GM15510 (cell line): ENCODE results near the gene JARID2.

Experiments
- POLR2A ChIP-seq: IDR thresholded peaks from 3 replicates; pipeline ENCODE4 v1.6.1; 2011; ENCODE audit warnings: borderline replicate concordance; ENCODE audit not compliant: insufficient read length; ENCODE audit errors: extremely low read depth

The JARID2 gene

DNA sequence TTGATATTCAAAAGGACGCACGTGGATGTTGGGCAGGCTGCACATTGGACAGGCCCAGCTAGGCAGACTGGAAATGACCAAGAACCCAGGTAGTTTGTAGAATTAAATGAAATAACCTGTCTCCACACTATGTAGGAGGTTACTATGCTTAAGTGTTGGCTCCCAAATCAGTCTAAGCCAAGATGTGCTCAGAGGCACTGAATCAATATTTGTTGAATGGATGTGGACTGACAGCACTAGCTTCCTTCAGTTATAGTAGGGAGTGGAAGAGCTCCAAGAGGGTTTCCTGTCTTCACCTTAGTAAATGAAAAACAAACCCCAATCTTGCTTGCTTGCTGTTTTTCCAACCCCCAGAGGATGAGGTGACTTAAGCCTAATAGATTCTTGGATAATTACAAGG is 180.5 kb downstream of the JARID2 start:
- TF ChIP-seq POLR2A: no peak

DNA sequence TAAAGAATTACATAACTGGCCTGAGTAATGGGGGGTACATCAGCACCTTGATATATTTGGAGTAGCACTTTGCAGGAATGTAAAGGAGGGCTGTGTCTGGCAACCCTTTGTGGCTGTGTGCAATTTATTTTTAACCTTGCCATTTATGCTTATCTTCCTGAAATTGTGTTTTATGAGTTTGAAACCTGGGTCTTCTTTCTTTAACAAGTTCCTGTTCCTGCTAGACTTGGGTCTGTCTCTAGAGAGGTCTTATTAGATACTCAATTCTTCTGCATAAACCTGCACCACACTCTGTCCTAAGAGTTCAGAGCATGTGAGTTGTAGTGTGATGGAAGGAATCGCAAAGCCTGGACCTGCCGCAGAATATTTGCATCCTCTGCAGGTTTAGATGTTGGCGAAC is 181.0 kb downstream of the JARID2 start:
- no peak for TF ChIP-seq POLR2A

DNA sequence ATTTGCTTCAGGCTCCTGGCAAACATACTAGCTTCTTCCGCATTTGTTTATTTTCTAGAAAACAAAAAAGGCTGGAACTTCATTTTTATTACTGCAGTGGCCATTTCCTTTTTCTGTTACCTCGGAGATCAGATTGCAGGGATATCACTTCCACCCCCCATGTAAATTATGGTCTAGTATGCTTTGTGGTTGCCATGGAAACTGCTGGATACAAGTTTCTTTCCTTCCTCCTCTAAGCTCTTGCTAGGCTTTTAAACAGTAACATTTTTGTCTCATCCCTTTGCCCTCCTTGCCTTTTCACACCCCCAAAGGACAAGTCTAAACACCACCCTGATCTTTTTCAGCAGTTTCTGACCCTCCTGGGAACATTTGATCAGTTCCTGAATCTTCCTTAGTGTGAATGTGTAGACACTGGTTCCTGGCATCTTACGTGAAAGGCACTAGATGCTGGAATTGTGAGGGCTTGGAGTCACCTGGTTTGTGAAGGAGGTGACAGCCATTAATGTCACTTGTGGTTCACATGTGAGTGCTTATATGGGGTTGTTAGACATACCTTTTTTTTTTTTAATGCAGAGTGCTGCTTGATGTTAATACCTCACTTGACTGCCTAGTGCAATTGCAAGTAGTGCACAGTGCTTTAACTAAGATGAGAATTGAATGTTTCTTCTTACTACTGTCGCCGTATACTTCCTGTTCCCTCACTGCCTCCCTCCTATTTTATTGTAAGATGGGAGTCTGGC is 181.6 kb downstream of the JARID2 start:
- TF ChIP-seq POLR2A: no peak

- TF ChIP-seq POLR2A: no peak
Measured at GRCh38 chr6:15429141-15430110, 183.6 kb downstream of the JARID2 start.

- TF ChIP-seq POLR2A: no peak
Measured at GRCh38 chr6:15430186-15430585, 184.3 kb downstream of the JARID2 start.

- TF ChIP-seq POLR2A: no peak
Measured at GRCh38 chr6:15430931-15431405, 185.1 kb downstream of the JARID2 start.

DNA sequence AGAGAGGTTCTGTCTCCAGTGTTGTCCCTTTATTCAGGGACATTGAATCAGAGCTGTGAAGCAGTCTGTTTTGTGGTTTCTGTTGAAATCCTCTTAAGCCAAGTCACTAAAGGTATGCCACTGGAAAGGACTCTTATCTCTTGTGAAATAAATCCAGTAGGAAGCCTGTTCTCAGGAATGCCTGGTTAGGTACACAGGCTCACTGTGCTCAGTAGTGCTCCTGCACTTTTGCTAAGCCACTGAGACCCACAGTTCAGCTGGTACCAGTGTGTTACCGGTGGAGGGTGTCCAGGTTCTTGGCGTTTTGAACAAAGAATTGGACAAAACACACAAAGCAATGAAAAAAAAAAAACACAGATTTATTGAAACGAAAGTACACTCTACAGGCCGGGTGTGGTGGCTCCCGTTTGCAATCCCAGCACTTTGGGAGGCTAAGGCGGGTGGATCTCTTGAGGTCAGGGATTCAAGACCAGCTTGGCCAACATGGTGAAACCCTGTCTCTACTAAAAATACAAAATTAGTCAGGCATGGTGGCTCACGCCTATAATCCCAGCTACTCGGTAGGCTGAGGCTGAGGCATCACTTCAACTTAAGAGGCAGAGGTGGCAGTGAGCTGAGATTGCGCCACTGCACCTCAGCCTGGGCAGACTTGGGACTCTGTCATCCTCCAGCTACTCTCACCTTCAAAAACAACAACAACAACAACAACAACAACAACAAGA is 186.1 kb downstream of the JARID2 start:
- TF ChIP-seq POLR2A: no peak

DNA sequence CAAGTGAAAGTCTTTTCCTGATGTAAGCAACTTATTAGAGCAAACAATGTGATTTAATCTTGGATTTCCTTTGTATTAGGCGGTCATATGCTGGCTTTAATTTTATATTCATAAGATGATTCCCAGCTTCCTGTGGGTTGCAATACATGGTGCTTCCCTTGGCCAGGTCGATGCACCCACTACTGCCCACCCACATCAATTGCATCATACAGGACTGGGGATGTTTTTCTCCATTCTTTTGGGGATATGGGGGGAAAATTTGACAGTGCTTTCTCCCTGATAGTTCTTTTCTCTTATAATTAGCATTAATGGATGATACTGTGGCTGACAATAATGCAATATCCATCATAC is 187.6 kb downstream of the JARID2 start:
- TF ChIP-seq POLR2A: no peak

DNA sequence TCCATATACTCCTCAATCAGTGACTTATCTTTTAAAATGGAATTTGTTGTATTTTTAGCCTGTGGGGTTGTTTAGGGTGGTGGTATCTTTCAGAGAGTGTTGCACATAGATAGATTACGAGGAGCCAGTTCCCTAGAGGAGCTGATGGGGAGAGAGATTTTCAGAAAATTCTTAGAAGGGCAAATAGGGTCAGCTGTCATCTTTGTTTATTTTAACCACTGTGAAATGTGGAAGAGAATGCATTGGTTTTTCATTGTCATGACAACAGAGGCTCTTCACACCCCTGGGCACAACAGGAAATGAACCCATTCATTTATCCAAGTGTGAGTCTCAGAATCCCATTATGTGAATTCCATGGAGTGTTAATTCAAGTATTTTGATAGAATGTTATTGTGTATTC is 188.4 kb downstream of the JARID2 start:
- no peak for TF ChIP-seq POLR2A

GRCh38 chr6:15434823-15435380 is 189.0 kb downstream of the JARID2 start:
- no peak for TF ChIP-seq POLR2A

GRCh38 chr6:15435468-15435867 is 189.6 kb downstream of the JARID2 start:
- TF ChIP-seq POLR2A: no peak

GRCh38 chr6:15436451-15436850 is 190.6 kb downstream of the JARID2 start:
- TF ChIP-seq POLR2A: no peak

DNA sequence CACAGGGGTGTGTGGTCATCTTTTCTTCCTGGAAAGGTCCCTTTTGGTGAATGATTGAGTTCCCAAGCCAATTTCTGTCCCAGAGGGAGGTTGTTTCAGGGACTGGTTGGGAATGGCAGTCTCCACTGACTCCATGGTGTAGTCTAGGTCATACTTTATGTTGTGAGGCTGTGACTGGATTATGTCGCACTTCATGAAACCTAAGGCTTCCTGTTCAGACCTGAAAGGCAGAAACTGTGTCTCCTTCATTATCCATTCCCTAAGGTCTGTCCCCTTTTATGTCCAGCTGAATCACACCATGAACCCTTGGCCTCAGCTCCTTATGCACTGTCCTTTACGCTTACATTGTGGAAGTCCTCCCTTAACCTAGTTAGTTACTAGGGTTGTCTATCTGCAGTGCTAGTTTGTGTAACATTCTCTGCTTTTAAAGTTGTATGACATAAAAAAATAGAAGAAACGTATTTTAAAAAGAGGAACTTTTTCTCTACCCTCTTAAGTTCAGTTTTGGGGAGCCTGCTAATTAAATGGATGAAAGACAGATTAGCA is 191.3 kb downstream of the JARID2 start:
- no peak for TF ChIP-seq POLR2A

DNA sequence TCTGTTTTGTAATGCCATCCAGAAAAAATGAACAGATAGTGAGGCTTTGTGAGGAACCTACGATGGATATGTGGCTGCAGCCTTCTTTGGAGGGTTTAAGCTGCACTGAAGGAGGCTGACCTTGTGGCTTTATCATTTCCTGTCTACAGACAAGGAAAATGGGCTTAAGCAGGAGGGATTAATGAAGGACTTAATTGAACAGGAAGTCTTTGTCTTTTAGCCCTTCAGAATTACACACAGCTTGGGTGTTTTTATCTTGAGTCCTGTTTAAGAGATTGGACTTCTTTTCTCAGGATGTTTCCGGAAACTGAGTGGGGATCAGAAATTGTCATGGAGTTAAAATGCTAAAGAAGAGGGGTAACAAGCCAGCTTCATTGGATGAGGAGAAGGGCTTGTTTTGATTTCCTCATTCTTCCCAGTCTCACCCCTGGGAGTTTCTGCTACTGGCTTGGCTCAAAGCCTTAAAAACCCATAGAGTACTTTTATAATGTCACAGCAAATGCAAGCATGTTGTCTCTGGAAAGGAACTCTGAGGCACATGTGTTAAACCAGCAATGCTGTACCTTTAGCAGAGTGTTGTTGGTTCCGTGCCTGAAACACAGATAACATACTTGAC is 193.6 kb downstream of the JARID2 start:
- no peak for TF ChIP-seq POLR2A
